NOMO-1 treated with dmso at 0.1 percent for 144 hours (cell line): ENCODE results near the gene PITPNC1.
"Not testable (repeated sequence)": the region's sequence is repeated elsewhere in the genome, so short reads cannot be mapped to it uniquely, and the experiment has no call there.

Source experiments
- DNase-seq: peaks from one replicate; lab custom pipeline; 2025; ENCODE audit not compliant: unreplicated experiment; lab: John Stamatoyannopoulos, UW

Gene PITPNC1

GRCh38 chr17:67393809-67394397, 16.8 kb downstream of the PITPNC1 start:
- no peak for DNase-seq

GRCh38 chr17:67399676-67400075, 22.6 kb downstream of the PITPNC1 start:
- DNase-seq, result no peak

- DNase-seq, result no peak
These were observed 23.1 kb downstream of the PITPNC1 start for GRCh38 chr17:67400193-67400592.

DNA sequence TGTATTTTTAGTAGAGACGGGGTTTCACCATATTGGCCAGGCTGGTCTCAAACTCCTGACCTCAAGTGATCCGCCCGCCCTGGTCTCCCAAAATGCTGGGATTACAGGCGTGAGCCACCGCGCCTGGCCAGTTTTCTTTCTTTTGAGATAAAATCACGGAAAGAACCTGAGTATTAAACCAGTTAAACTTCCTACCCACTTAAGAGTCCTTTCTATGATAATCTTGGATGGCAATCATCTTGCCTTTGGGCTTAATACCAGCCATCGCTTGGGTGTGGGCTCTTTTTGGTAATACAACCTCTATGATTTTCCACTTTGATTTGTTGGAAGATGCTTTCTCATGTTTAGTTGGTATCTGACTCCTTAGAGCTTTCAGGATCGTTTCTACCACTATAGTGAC, 24.0 kb downstream of the PITPNC1 start:
- DNase-seq, result no peak

GRCh38 chr17:67401598-67402504, 24.8 kb downstream of the PITPNC1 start:
- peak; percentile 86 for DNase-seq

- peak; percentile 19 for DNase-seq
These were observed 26.0 kb downstream of the PITPNC1 start for GRCh38 chr17:67403065-67403464.

DNA sequence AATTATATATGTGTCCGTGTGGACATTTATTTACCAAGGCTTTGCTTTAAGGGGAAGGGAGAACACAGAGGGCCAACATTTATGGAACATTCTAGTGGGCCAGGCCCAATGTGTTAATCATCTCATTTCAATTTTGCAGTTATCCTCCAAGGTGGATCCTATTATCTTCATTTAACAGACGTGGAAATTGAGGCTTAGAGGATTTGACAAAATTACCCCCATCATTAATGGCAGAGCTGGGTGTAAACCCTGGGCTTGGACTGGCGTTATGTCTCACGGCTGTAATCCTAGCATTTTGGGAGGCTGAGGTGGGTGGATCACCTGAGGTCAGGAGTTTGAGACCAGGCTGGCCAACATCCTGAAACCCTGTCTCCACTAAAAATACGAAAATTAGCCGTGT, 26.4 kb downstream of the PITPNC1 start:
- DNase-seq, result no peak

- DNase-seq, result not testable (repeated sequence)
These were observed 31.4 kb downstream of the PITPNC1 start for GRCh38 chr17:67408455-67408830.

DNA sequence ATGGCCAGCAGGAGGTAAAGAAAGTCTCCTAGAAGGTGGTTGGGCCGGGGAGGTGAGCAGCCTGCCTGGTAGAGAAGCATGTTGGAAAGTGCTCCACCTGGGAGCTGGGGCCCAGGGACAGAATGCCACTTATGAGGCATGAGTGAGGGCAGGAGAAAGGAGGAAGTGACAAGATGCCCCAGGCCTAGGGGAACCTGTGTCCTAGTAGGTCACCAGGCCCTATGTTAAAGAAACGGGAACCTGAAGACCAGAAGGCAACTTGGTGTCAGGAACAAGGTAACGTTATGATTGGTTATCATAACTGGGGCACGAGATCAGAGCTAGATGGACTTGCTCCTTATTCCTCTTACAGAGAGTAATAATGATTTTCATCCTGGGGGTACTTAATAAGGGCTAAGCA, 34.3 kb downstream of the PITPNC1 start:
- DNase-seq, result peak; percentile 60

GRCh38 chr17:67412032-67412431, 35.0 kb downstream of the PITPNC1 start:
- no peak for DNase-seq

DNA sequence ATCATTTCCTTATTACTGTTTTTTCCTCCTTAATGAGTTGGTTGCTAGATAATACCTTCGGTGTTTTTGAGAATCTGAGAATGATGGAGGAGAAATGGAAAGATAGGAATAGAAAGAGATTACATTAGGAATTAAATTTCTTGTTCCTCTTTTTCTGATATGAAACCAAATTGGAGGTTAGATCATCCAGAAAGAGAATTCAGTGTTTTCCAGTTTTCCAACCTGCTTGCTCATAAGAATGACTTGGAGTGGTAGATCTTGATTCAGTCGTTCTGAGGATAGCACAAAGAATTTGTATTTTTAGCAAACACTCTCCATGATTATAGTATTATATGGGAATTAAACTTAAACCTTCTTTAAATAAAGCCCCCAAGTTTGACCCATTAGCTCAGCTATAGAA, 35.9 kb downstream of the PITPNC1 start:
- DNase-seq, result no peak

- DNase-seq, result no peak
These were observed 36.3 kb downstream of the PITPNC1 start for GRCh38 chr17:67413388-67413787.

DNA sequence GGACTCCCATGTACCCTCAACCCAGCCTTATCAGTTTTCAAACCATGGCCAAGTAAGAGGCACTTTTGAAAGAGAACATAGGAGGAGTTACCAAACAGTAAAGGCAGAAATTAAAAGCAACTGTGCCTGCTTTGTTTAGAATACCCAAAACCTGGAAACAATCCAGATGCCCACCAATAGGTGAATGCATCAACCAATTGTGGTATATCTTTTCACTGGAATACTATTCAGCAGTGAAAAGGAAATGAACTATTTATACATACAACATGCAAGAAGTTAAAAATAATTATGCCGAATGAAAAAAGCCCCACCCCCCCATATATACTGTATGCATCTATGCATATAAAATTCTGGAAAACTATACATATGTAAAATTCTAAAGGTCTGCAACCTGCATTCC, 37.0 kb downstream of the PITPNC1 start:
- DNase-seq, result no peak

- DNase-seq, result no peak
These were observed 37.5 kb downstream of the PITPNC1 start for GRCh38 chr17:67414559-67414958.

- DNase-seq, result no peak
These were observed 38.2 kb downstream of the PITPNC1 start for GRCh38 chr17:67415291-67415690.

DNA sequence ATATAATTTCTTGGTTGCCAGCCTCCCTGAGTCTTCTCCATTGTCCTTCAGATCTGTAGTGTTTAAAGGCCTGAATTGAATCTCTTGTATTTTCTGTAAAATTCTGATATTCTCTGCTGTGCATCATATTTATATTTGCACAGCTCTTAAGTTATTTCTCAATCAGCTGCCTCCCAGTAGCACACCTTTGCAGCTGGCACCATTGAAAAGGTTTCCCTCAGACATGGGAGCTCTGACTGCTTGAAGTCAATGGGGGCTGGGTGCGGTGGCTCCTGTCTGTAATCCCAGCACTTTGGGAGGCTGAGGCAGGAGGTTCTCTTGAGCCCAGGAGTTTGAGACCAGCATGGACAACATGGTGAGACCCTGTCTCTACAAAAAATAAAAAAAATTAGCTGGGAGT, 40.4 kb downstream of the PITPNC1 start:
- no peak for DNase-seq

GRCh38 chr17:67420994-67421393, 43.9 kb downstream of the PITPNC1 start:
- DNase-seq, result no peak

- peak; percentile 73 for DNase-seq
These were observed 44.8 kb downstream of the PITPNC1 start for GRCh38 chr17:67421869-67422273.

DNA sequence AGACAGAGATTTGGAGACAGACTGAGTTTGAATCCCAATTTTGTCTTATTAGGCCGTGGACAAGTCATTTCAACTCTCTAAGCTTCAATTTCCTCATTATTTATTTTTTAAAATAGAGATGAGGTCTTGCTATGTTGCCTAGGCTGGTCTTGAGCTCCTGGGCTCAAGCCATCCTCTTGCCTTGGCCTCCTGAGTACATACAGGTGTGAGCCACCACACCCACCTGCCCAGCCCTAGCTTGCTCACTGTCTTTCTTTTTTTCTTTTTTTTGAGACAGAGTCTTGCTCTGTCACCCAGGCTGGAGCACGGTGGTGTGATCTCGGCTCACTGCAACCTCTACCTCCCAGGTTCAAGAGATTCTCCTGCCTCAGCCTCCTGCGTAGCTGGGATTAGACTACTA, 45.2 kb downstream of the PITPNC1 start:
- not testable (repeated sequence) for DNase-seq

GRCh38 chr17:67422897-67423296, 45.8 kb downstream of the PITPNC1 start:
- no peak for DNase-seq

- no peak for DNase-seq
These were observed 48.6 kb downstream of the PITPNC1 start for GRCh38 chr17:67425571-67426160.

DNA sequence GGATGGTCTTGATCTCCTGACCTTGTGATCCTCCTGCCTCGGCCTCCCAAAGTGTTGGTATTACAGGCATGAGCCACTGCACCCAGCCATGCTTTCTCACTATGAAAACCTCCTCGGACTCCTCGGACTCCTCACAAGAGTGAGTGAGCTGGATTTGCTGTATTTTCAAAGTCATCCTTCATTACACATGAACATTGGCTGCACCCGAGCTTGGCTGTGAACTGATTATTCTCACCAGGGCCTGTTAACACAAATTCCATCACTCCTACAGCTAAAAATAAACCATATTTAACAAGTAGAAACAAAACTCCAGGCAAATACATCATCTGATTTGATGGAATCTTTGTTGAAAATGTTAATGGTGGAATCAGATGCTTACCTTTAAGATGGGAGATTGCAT, 50.3 kb downstream of the PITPNC1 start:
- no peak for DNase-seq
